WTC11 (cell line): ENCODE data around the gene BORCS6. TPM values are rescaled to one million over a fixed set of nuclear protein-coding genes. Genes with fewer than 3 reads are reported as not detected.

ENCODE experiments used
- ATAC-seq: fragments of 200-7000 bp; cut with Tn5 transposase; 2 replicates; pipeline ENCODE4 v1.10.0; 2021; ENCODE audit warnings: mild to moderate bottlenecking, moderate library complexity
- CTCF ChIA-PET: fragments of 300-600 bp; sonication (Branson Sonifier 250); formaldehyde crosslinking; loops from one replicate; lab custom pipeline; 2021; ENCODE audit warnings: antibody characterized with exemption; lab: Charles Lee
- POLR2A ChIA-PET: fragments of 350-600 bp; sonication (Branson Sonifier 250); formaldehyde crosslinking; loops from one replicate; lab custom pipeline; 2021; ENCODE audit warnings: antibody characterized with exemption; lab: Charles Lee
- DNase-seq: peaks from one replicate; pipeline ENCODE4 v3.0.0; 2021; ENCODE audit warnings: low spot score
- H3K27ac Mint-ChIP-seq: 2 replicates; pipeline ENCODE4 v1.8.0; 2021; ENCODE audit warnings: mixed read lengths
- H3K27me3 Mint-ChIP-seq: 2 replicates; pipeline ENCODE4 v1.8.0; 2021; ENCODE audit warnings: low read depth, mild to moderate bottlenecking, moderate library complexity, mixed read lengths
- H3K36me3 Mint-ChIP-seq: 2 replicates; pipeline ENCODE4 v1.8.0; 2021; ENCODE audit warnings: mixed read lengths
- H3K4me1 Mint-ChIP-seq: 2 replicates; pipeline ENCODE4 v1.8.0; 2022; ENCODE audit warnings: mixed read lengths
- H3K4me3 Mint-ChIP-seq: 2 replicates; pipeline ENCODE4 v1.8.0; 2021; ENCODE audit warnings: mild to moderate bottlenecking, moderate library complexity, mixed read lengths
- H3K9me3 Mint-ChIP-seq: 2 replicates; pipeline ENCODE4 v1.8.0; 2021; ENCODE audit warnings: mixed read lengths
- CBFB ChIP-seq: sonication (generic); formaldehyde crosslinking; IDR thresholded peaks from 2 replicates; pipeline ENCODE4 v1.8.1; 2022; ENCODE audit warnings: mild to moderate bottlenecking, low read depth, missing genetic modification reagents
- CREM ChIP-seq: sonication (generic); formaldehyde crosslinking; IDR thresholded peaks from 2 replicates; pipeline ENCODE4 v1.8.1; 2022; ENCODE audit warnings: mild to moderate bottlenecking, missing genetic modification reagents, moderate library complexity
- ERG ChIP-seq: fragments of 250-450 bp; sonication (Bioruptor Pico); IDR thresholded peaks from 2 replicates; pipeline ENCODE4 v1.8.0; 2021; ENCODE audit warnings: mild to moderate bottlenecking
- HMGA2 ChIP-seq: fragments of 250-450 bp; sonication (Bioruptor Pico); IDR thresholded peaks from 2 replicates; pipeline ENCODE4 v1.4.0; 2021; ENCODE audit warnings: mild to moderate bottlenecking, moderate library complexity
- MAX ChIP-seq: sonication (generic); formaldehyde crosslinking; IDR thresholded peaks from 2 replicates; pipeline ENCODE4 v1.8.0; 2022; ENCODE audit warnings: mild to moderate bottlenecking, missing genetic modification reagents
- TCF7 ChIP-seq: sonication (generic); formaldehyde crosslinking; IDR thresholded peaks from 2 replicates; pipeline ENCODE4 v1.8.0; 2022; ENCODE audit warnings: mild to moderate bottlenecking, low read depth, missing genetic modification reagents, moderate library complexity
- USF1 ChIP-seq: sonication (generic); formaldehyde crosslinking; IDR thresholded peaks from 2 replicates; pipeline ENCODE4 v1.8.0; 2022; ENCODE audit warnings: mild to moderate bottlenecking, missing genetic modification reagents
- ZNF396 ChIP-seq: fragments of 250-450 bp; sonication (Bioruptor Pico); IDR thresholded peaks from 2 replicates; pipeline ENCODE4 v1.8.0; 2021; ENCODE audit warnings: mild to moderate bottlenecking, moderate library complexity, borderline replicate concordance
- total RNA-seq: library from RNA; stranded (reverse); gene quantifications from 3 replicates; pipeline ENCODE4 v1.2.3, GENCODE V29; 2021
- TF ChIP-seq, protein P1 (sequence below): sonication (generic); formaldehyde crosslinking; IDR thresholded peaks from 2 replicates; pipeline ENCODE4 v1.8.1; 2022; ENCODE audit warnings: low read depth, mild to moderate bottlenecking, moderate library complexity, missing genetic modification reagents, borderline replicate concordance
- TF ChIP-seq, protein P2 (sequence below): fragments of 200-600 bp; IDR thresholded peaks from 2 replicates; pipeline ENCODE4 v1.8.0; 2022; ENCODE audit warnings: antibody characterized with exemption
- TF ChIP-seq, protein P3 (sequence below): sonication (generic); formaldehyde crosslinking; IDR thresholded peaks from 2 replicates; pipeline ENCODE4 v1.8.0; 2023; ENCODE audit warnings: mild to moderate bottlenecking, missing genetic modification reagents
- TF ChIP-seq, protein P4 (sequence below): sonication (generic); formaldehyde crosslinking; IDR thresholded peaks from 2 replicates; pipeline ENCODE4 v1.8.1; 2023; ENCODE audit warnings: mild to moderate bottlenecking, missing genetic modification reagents, moderate library complexity

The BORCS6 gene
- total RNA-seq, 1 experiment from 2014 or later = 5.6 TPM

GRCh38 chr17:8159459-8160223 is 30.3 kb downstream of the BORCS6 start (continued):
- TF ChIP-seq, protein P1, sequence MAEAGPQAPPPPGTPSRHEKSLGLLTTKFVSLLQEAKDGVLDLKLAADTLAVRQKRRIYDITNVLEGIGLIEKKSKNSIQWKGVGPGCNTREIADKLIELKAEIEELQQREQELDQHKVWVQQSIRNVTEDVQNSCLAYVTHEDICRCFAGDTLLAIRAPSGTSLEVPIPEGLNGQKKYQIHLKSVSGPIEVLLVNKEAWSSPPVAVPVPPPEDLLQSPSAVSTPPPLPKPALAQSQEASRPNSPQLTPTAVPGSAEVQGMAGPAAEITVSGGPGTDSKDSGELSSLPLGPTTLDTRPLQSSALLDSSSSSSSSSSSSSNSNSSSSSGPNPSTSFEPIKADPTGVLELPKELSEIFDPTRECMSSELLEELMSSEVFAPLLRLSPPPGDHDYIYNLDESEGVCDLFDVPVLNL (CRISPR knock-in tag) = no peak

GRCh38 chr17:8159032-8159400 is 31.0 kb downstream of the BORCS6 start:
- H3K9me3 Mint-ChIP-seq = no peaks in the 10 kb centered on the region
- H3K27me3 Mint-ChIP-seq = peaks cover 3% of the 10 kb centered on the region; the same call in 1 of the 2 replicates
- TF ChIP-seq TCF7 (CRISPR knock-in tag) (no peak), ZNF396 (CRISPR knock-in tag) (no peak)
- TF ChIP-seq, all 79 proteins: peak for 0
- Mint-ChIP-seq H3K4me1 (peaks cover 30% of the 10 kb centered on the region), H3K27ac (peak overlapping the region; percentile 97), H3K4me3 (no peak overlapping the region), H3K36me3 (peaks cover 8% of the 10 kb centered on the region)
- DNase-seq (no peak), ATAC-seq (no peak)
- POLR2A ChIA-PET = interaction anchor here (1.0 to 1.5 kb wide), 2 partner anchors 14 to 18 kb away, joined by 3 read pairs; partner anchors contain the start of gene TMEM107
- CTCF ChIA-PET = interaction anchor here (0.5 to 2.2 kb wide), 15 partner anchors 14 to 99 kb away, joined by 3 to 13 read pairs (median 5); partner anchors contain the start of genes ALOXE3 and HES7

GRCh38 chr17:8158267-8159031 is 31.5 kb downstream of the BORCS6 start:
- CTCF ChIA-PET = interaction anchor here (0.5 to 2.2 kb wide), 19 partner anchors 9 to 301 kb away, joined by 3 to 13 read pairs (median 5); partner anchors contain the start of genes ALOXE3, AURKB, CYB5D1 and HES7
- POLR2A ChIA-PET = interaction anchor here (0.6 to 1.5 kb wide), 3 partner anchors 15 to 21 kb away, joined by 3 read pairs; partner anchors contain the start of gene TMEM107
- peaks cover 8% of the 10 kb centered on the region for H3K36me3 Mint-ChIP-seq
- H3K9me3 Mint-ChIP-seq = no peaks in the 10 kb centered on the region
- ATAC-seq (peak; percentile 4), DNase-seq (peak; percentile 97)
- peaks cover 29% of the 10 kb centered on the region for H3K4me1 Mint-ChIP-seq
- H3K4me3 Mint-ChIP-seq = peak overlapping the region; percentile 12; the same call in 1 of the 2 replicates
- H3K27ac Mint-ChIP-seq = peak overlapping the region; percentile 97
- peaks cover 3% of the 10 kb centered on the region; the same call in 1 of the 2 replicates for H3K27me3 Mint-ChIP-seq
- TF ChIP-seq ERG (CRISPR knock-in tag) (0 out of 2 replicates have a peak, but pooled peaks have one; percentile 41), HMGA2 (CRISPR knock-in tag) (no peak), CBFB (no peak)
- TF ChIP-seq, protein P2, sequence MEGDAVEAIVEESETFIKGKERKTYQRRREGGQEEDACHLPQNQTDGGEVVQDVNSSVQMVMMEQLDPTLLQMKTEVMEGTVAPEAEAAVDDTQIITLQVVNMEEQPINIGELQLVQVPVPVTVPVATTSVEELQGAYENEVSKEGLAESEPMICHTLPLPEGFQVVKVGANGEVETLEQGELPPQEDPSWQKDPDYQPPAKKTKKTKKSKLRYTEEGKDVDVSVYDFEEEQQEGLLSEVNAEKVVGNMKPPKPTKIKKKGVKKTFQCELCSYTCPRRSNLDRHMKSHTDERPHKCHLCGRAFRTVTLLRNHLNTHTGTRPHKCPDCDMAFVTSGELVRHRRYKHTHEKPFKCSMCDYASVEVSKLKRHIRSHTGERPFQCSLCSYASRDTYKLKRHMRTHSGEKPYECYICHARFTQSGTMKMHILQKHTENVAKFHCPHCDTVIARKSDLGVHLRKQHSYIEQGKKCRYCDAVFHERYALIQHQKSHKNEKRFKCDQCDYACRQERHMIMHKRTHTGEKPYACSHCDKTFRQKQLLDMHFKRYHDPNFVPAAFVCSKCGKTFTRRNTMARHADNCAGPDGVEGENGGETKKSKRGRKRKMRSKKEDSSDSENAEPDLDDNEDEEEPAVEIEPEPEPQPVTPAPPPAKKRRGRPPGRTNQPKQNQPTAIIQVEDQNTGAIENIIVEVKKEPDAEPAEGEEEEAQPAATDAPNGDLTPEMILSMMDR = peak; percentile 89

DNA sequence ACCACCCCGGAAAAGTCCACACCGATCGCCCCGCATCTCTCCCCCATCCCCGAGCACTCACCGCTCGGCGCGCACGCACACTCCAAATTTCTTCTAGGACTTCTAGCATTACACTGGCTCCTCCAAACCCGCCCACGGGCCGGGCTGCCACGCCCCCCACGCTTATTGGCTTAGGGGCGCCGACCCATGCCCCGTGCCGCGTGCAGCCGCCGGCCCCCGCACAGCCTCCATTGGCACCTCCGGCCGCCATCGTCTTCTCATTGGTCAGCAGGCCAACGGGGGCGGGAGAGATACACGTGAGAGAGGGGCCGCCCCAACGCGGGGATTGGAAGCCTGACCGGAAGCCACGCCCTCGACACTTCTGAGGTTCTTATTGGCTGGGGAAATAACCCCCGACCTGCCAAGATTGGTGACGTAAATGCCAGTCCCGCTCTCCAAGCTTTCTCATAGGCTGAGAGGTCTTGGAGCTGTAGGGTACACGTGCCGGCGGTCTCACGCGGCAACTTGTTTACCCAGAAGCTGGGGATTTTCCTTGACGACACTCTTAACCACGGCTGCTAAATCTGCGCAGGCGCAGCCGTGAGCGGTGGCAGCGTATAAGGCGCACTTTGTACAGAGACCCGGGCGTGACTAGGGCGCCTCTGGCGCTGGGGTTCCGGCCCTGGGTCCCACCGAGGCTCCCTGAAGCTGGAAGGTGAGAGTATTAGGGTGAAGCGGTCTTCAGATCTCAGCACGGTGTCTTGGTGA is 33.6 kb downstream of the BORCS6 start:
- ChIA-PET POLR2A (interaction anchor here (0.6 to 2.5 kb wide), 14 partner anchors 13 to 469 kb away, joined by 3 to 22 read pairs (median 4); partner anchors contain the start of genes AURKB, BORCS6, CTC1 and HES7), CTCF (interaction anchor here (0.8 to 2.7 kb wide), 13 partner anchors 12 to 440 kb away, joined by 3 to 14 read pairs (median 6); partner anchors contain the start of gene ALOXE3)
- Mint-ChIP-seq H3K27me3 (peaks cover 3% of the 10 kb centered on the region; the same call in 1 of the 2 replicates), H3K9me3 (no peaks in the 10 kb centered on the region), H3K36me3 (peaks cover 5% of the 10 kb centered on the region), H3K4me3 (no peak overlapping the region), H3K4me1 (peaks cover 32% of the 10 kb centered on the region), H3K27ac (no peak overlapping the region)
- peak; percentile 67 for ATAC-seq
- DNase-seq = peak; percentile 100
- TF ChIP-seq, protein P3, sequence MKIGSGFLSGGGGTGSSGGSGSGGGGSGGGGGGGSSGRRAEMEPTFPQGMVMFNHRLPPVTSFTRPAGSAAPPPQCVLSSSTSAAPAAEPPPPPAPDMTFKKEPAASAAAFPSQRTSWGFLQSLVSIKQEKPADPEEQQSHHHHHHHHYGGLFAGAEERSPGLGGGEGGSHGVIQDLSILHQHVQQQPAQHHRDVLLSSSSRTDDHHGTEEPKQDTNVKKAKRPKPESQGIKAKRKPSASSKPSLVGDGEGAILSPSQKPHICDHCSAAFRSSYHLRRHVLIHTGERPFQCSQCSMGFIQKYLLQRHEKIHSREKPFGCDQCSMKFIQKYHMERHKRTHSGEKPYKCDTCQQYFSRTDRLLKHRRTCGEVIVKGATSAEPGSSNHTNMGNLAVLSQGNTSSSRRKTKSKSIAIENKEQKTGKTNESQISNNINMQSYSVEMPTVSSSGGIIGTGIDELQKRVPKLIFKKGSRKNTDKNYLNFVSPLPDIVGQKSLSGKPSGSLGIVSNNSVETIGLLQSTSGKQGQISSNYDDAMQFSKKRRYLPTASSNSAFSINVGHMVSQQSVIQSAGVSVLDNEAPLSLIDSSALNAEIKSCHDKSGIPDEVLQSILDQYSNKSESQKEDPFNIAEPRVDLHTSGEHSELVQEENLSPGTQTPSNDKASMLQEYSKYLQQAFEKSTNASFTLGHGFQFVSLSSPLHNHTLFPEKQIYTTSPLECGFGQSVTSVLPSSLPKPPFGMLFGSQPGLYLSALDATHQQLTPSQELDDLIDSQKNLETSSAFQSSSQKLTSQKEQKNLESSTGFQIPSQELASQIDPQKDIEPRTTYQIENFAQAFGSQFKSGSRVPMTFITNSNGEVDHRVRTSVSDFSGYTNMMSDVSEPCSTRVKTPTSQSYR (CRISPR knock-in tag) = no peak
- TF ChIP-seq, protein P4, sequence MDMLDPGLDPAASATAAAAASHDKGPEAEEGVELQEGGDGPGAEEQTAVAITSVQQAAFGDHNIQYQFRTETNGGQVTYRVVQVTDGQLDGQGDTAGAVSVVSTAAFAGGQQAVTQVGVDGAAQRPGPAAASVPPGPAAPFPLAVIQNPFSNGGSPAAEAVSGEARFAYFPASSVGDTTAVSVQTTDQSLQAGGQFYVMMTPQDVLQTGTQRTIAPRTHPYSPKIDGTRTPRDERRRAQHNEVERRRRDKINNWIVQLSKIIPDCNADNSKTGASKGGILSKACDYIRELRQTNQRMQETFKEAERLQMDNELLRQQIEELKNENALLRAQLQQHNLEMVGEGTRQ = peak; percentile 70
- peak; percentile 72 for TF ChIP-seq USF1 (CRISPR knock-in tag)
- peak; percentile 78 for TF ChIP-seq CREM
- TF ChIP-seq MAX (CRISPR knock-in tag) = peak; percentile 97
